NCI-H524 treated with DMSO at 0.1 percent for 48 hours (cell line): Measurements from ENCODE around the gene NKIRAS2.

Source experiments
- DNase-seq: peaks from one replicate; lab custom pipeline; 2025; lab: John Stamatoyannopoulos, UW

The NKIRAS2 gene

DNA sequence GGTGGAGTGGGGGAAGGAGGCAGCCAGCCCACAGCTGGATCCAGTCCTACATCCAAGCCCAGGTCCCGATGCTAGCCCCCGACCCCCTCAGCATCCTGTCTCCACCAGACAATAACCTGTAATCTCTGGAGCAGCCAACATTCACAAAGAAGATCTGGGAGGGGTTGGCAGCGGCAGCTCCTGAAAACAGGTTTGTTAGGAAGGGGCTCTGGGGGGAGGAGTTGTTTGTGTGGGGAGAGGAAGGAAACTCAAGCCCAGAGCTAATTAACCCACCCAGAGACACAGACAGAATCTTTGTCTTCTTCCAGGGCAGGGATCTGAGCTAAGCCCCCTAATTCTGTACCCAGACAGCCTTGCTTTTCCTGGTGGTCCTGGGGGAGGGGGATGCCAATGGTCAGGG is 35.1 kb downstream of the NKIRAS2 start:
- DNase-seq: no peak

DNA sequence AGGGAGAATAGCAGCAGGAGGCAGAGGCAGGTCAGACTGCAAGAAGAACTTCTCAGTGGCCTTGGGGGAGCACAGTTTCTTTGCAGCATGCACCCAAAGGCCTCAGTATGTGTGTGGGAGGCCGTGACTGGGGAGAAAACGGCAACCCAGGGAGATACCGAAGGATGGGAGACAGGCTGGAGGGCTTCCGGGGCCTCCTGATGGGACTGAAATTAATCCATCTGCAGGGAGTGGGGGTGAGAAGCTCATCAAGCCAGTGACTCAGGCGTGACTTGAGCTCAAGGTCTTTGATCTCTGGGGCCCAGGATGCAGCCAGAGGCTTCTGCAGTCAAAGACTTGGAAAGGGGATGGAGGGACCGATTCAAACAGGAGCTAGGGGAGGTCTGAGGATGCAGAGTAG is 35.6 kb downstream of the NKIRAS2 start:
- DNase-seq: no peak

DNA sequence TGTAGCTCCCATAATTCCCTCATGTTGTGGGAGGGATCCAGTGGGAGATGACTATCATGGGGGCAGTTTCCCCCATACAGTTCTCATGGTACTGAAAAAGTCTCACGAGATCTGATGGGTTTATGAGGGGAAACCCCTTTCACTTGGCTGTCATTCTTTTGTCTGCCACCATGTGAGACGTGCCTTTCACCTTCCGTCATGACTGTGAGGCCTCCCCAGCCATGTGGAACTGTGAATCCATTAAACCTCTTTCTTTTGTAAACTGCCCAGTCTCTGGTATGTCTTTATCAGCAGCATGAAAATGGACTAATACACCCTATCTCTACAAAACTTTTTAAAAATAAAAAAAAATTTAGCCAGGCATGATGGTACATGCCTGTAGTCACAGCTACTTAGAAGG is 36.7 kb downstream of the NKIRAS2 start:
- no peak for DNase-seq

DNA sequence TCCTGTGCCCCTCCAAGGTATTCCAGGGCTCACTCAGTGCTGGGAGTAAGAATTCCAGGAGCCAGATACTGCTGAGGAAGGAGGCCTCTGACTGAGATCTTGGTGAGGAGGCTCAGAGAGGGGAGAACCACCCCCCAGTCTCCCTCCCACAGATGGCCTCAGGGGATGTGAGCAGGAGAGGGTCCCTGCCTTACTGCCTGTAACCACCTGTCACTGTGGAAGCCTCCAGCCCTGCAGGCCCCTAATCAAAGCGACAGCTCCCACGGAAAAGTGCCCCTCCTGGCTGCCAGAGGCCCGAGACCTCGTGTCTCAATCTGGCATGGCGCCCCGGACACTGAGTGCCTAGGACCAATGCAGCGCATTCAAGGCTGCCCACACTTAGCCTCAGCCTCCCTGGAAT is 38.2 kb downstream of the NKIRAS2 start:
- no peak for DNase-seq

DNA sequence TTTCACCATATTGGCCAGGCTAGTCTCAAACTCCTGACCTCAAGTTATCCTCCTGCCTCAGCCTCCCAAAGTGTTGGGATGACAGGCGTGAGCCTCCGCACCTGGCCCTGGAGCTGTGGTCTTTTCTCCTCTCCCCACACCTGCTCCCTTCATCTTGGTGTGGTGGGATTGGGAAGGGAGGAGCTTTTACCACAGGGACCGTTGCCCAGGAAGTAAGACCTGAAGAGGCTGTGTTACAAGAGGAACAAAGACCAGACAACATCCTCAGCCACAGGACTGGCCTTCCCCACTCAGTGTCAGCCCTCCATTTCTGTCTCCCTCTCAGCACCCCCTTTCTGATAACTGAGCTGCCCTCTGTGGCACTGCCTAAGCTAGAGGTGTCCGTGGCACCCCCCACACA is 39.9 kb downstream of the NKIRAS2 start:
- DNase-seq: no peak

DNA sequence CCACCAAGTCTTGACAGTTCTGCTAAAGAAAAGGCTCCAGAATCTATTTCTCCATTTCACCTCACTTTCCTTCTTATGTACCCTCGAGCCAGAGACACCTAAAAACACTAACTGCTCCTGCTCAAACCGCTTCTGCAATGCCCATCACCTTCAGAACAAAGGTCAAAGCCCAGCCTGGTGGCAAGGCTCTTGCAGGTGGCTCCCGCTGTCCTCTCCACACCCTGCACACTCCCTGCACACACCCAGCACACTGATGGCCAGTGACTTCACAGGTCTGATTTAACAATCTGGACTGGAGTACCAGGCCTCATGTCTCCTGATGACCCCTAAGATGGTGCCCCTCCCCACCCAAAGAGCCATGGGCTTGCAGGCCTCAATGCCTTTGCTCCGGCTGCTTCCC is 40.3 kb downstream of the NKIRAS2 start:
- no peak for DNase-seq

DNA sequence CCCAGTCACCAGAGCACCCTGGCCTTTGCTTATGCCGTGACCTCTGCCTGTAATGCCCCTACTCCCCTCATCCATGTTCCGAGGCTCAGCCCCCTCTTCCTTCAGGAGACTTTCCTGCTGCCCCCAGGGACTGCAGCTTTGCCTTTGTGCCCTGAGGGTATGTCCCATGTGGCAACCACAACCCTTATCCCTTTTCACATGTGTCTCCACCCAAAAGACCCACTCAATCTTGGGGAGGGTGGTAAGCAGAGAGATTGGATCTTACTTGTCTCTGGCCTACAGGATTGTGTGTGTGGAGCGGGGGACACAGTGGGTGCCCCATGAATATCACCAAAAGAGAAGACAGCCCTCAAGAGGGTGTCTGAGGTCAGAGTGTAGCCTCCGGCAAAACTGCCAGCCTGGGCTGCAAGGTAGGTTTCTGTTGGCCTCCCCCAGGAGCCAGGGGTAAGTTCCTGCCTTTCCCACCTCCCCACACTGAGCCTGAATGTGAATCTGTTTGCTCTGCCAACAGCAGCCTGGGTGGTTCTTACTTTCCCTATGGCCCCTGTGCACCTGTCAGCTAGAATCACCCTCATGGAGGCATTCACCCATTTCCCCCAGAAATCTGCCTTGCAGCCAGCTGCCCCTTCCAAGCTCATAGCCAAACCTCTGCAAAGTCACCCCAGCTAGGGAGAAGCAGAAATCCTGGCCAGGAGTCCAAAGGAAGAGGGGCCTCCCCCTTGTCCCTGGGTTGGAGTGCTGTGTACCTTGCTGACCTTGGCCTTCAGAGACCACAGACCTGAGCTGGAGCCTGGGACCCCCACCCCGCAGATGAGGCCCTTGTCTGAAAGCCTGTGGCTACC is 42.0 kb downstream of the NKIRAS2 start:
- DNase-seq: no peak

DNA sequence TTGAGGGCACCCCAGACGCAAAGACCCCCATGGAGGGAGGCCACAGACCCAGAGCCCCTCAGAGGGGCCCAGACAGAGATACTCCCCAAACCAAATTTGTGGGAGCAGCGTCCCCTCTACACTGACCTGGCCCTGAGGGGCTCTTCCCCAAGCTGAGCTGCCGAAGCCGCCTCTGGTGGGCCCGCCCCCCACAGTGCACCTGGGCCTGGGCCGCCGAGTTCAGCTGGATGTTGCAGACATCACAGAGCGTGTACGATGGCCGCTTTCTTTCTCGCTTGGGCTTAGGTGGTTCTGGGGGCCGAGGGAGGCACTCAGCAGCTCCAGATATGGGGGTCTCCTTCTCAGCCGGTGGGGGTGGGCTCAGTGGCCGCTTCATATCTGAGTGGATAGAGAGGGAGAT is 42.8 kb downstream of the NKIRAS2 start:
- DNase-seq: no peak

DNA sequence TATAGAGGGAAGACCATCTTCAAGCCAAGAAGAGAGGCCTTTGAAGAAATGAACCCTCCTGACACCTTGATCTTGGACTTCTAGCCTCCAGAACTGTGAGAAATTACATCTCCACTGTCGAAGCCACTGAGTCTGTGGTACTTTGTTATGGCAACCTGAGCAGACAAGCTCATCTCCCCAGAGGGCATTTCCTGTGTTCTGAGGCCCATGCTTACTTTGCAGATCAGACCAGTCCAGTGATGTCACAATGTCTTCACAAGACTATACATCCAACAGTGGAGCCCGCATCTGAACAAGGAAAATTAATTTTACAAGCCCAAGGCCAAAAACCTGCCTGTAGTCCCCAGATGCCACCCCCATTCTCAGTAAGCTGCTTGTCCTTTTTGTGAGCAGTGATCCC is 45.3 kb downstream of the NKIRAS2 start:
- DNase-seq: no peak

DNA sequence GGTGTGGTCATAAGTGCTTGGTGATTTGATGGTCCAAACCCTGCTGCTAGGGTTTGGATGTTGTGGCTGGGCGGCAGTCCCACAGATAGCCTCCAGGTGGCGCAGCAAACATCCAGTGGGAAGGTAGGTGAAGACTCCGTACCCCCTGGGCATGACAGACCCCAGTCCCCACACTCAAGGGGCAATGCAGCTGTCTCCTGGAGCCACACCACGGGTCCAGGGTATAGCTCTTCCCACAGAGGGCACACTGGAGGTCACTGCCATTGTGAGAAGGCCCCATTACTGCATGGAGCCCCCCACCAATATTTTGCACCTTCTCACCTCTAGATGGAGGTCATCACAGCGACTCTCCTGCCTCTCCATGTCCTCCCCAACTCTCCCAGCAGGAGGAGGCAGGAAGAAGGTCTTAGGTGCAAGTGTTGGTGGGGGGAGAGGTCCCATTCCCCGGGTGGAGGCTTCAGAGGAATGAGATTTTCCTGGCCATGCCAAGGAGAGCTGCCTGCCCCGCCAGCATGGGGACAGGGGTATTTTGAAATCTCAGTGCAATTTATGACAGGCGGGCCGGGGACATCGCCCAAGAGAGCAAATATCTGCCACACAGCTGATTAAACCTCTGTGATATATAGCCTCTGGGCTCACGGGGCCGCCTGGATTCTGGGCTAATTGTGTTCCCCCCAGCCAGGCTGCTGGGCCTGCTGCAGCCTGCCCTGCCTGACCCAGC is 47.6 kb downstream of the NKIRAS2 start:
- DNase-seq: peak; percentile 12

DNA sequence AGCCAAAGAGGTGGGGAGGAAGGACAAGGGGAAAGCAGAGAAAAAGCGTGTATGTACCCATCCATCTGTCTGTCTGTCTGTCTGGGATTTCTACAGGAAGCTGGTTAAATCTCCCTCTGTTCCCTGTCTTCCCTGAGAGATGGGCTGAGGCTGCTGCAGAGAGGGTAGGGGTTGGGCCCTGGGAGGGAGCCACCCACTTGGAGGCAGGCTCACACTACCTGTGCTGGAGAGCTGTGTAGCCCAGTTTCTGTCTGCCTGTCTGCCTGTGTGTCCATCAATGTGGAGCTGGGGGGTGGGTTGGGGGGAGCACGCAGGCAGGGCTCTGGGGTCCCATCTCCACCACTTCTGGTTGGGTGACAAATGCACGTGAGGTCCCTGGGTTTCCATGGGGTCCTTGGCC is 49.1 kb downstream of the NKIRAS2 start:
- no peak for DNase-seq

DNA sequence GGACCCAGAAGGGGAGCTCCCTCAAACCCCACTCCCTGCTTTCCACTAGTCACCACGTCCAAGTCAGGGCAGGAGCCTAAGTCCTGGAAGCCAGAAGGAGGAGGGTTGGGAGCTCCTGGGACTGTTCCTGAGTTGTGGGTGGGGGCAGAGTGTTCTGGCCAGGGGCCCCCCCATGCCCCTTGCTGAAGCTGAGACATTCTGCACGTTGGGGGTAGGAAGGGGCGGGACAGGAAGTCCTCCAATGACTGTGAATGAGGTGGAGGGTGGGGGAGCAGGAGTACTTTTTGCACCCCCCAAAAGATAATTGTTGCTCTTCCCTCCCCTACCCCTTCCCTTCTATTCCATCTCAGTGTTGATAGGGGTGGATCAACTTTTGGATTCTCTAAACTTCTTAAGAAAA is 51.9 kb downstream of the NKIRAS2 start:
- DNase-seq: no peak

DNA sequence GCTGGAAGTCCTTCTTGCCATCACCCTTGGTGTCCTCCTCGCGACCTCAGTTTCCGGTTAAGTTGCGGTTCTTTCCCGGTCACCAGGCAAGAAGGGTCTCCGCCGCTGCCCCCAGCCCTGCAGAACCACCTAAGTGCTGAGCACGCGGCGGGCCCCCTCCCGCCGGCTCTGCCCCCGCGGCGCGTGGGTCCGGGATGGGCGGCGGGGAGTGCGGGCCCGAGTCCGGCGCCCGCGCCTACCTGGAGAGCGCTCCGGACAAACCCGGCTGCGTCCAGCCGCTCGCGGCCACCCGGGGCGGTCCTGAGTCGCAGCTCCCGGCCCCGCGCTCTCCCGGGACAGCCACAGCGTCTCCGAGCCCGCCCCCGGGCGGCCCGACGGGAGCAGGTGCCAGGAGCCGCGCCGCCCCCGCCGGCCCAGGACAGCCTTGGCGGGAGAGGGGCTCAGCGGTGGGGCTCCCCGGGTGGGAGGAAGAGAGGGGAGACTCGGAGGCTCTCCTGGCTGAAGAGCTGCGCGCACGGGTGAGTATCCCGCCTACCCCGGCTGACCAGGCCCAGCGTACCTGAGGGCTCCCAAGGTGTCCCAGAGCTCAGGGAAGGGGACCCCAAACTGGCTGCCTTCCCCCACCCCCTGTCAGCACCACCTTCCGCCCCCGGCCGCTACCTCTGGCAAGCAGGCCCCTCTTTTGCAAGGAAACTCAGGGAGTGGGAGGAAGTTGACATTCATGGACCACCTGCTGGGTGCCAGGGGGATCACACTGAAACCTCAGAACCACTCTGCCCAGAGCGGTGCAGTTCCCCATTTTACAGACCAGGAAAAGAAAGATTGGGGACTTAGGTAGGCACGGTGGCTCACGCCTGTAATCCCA is 52.7 kb downstream of the NKIRAS2 start:
- no peak for DNase-seq
